Endothelial cell of umbilical vein (primary cell): Measurements from ENCODE around the gene MGARP.

Experiments
- CTCF ChIP-seq, 2 donors: IDR thresholded peaks; 1 replicate in 1 of 2; 2 replicates in 1 of 2; pipeline ENCODE4 v1.5.1; 2011; ENCODE audit warnings: low read length in 2 of 2, mild to moderate bottlenecking in 2 of 2, moderate library complexity in 2 of 2, control low read depth in 1 of 2, inconsistent platforms in 1 of 2, low read depth in 1 of 2; ENCODE audit not compliant: insufficient read depth in 1 of 2; ENCODE audit errors: extremely low read depth in 1 of 2
- EZH2 ChIP-seq: IDR thresholded peaks from 2 replicates; pipeline ENCODE4 v1.6.1; 2012; ENCODE audit warnings: borderline replicate concordance, low read depth, mild to moderate bottlenecking, moderate library complexity, low read length, inconsistent platforms; ENCODE audit not compliant: severe bottlenecking
- FOS ChIP-seq: IDR thresholded peaks from 2 replicates; pipeline ENCODE4 v1.6.1; 2011; ENCODE audit warnings: mild to moderate bottlenecking, low read length, moderate library complexity, borderline replicate concordance; ENCODE audit not compliant: insufficient read depth
- JUN ChIP-seq: IDR thresholded peaks from 2 replicates; pipeline ENCODE4 v1.6.1; 2011; ENCODE audit warnings: borderline replicate concordance, low read depth; ENCODE audit not compliant: insufficient read length, insufficient read depth
- MAX ChIP-seq: IDR thresholded peaks from 2 replicates; pipeline ENCODE4 v1.6.1; 2011; ENCODE audit not compliant: insufficient read depth, insufficient read length
- MYC ChIP-seq: IDR thresholded peaks from one replicate; pipeline ENCODE4 v1.6.1; 2011; ENCODE audit warnings: mild to moderate bottlenecking, low read depth, low read length
- POLR2A ChIP-seq: IDR thresholded peaks from 2 replicates; pipeline ENCODE4 v1.6.1; 2012; ENCODE audit warnings: low read depth, mild to moderate bottlenecking, control low read depth, low read length
- POLR2AphosphoS5 ChIP-seq: IDR thresholded peaks from 2 replicates; pipeline ENCODE4 v1.6.1; 2012; ENCODE audit warnings: low read depth, mild to moderate bottlenecking, control low read depth, low read length, moderate library complexity; ENCODE audit not compliant: insufficient read depth

- TF ChIP-seq CTCF (IDR thresholded peaks at IDR 0.05; ENCODE audit: extremely low read depth in 1 of 2, insufficient read depth in 1 of 2, low read depth in 1 of 2, low read length in 2 of 2) (no peak), MAX (peak; percentile 69), JUN (no peak), EZH2 (no peak), POLR2A (peak; percentile 28), POLR2AphosphoS5 (peak; percentile 72), MYC (peak; percentile 83), FOS (no peak)
Observed at GRCh38 chr4:139301113-139301820, 21.2 kb upstream of the MGARP start, which contains the start of gene NAA15.
